SH-SY5Y (cell line): ENCODE results near the gene AGR2.

Source experiments
- GATA2 ChIP-seq: IDR thresholded peaks from 2 replicates; pipeline ENCODE4 v1.6.1; 2011; ENCODE audit warnings: mild to moderate bottlenecking, low read depth, low read length
- GATA3 ChIP-seq: IDR thresholded peaks from 2 replicates; pipeline ENCODE4 v1.6.1; 2011; ENCODE audit warnings: low read depth, mild to moderate bottlenecking, low read length, moderate library complexity

Gene AGR2

GRCh38 chr7:16818732-16819131, 13.9 kb upstream of the AGR2 start:
- no peak for TF ChIP-seq GATA2
- no peak for TF ChIP-seq GATA3

DNA sequence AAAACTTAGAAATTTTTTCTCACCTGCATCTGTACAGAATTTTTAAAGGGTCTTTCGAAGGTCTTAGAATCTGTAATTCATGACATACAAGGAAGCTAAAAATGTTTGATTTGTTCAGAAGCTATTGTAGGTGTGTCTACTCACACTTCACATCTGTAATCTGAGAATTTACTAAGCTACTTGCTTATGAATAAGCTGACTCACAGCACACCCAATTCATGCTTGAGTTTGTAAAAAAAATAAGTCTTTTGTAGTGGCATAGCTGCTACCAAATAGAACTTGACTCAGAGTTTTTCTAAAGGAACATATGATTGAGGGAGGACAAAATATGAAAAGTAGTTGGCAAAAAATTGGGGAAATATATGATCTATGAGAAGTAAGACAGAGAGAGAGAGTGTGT, 12.7 kb upstream of the AGR2 start:
- no peak for TF ChIP-seq GATA2
- TF ChIP-seq GATA3, result no peak

DNA sequence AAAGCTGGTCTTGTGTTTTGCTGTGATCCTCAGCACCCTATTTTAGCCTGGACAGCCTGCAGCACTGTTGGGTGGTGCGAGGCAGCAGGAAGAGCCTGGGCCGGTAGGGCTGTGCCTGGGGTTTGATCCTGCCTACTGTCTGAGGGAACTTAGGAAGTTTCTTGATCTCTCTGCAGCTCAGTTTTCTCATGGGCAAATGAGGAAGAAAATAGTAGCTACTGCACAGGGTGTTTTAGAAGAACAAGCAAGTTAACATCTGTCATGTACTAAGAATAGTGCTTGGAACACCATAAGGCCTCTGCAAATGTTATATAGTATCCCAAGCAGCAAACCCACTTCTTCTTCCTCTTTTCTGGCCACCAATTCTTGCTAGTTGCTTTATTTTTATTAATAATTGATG, 12.0 kb upstream of the AGR2 start:
- TF ChIP-seq GATA3, result no peak

GRCh38 chr7:16815001-16815400, 10.2 kb upstream of the AGR2 start:
- TF ChIP-seq GATA3, result no peak
- no peak for TF ChIP-seq GATA2

DNA sequence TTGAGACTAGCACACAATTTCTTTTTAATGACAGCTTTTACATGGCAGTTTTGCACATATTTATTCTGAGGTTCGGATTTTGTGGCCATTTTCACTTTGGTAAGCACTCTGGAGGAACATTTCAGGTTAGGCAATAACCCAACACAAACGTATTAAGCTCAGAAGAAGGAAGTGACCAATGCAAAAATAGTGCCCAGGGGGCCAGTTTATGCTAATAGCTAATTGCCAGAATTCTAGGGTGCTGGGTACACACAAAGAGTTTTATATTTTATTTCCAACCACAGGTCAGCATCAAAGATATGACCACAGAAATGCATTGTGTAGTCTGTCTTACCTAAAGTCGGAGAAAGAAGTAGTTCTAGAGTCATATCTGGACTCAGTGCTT, 8.4 kb upstream of the AGR2 start:
- TF ChIP-seq GATA3, result no peak
- TF ChIP-seq GATA2, result no peak

DNA sequence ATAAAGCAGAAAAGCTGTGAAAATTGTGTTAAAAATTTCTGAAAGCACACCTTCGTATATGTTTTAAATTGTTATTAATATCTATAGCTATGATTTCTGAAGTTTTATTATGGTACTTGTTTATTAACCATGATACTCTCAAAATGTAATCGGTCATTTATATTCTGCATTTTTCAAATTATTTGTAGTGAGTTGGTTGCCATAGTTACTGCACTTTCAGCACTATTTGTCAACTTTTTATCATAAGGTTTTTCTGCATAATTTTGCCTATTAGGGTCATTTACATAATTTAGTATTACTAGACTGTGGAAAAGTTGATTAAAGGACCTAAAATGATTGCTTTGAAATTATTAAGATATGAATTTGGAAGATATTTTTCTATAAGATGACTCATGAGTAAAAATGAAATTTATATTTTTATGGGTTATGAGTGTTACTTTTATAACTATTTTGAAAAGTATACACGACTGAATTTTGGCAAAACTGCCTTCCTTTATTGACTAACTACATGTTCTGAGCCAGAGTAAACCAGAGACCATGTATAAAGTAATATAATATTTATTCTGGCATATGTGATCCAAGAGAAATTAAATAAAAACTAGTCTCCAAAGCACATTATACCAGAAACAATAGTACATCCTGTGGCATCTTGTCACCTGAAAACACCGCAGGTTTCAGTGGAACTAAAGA, 7.9 kb upstream of the AGR2 start:
- TF ChIP-seq GATA2 (no peak), GATA3 (no peak)

GRCh38 chr7:16811551-16811950, 6.8 kb upstream of the AGR2 start:
- TF ChIP-seq GATA3 (no peak), GATA2 (no peak)

GRCh38 chr7:16810573-16810972, 5.8 kb upstream of the AGR2 start:
- TF ChIP-seq GATA2 (no peak), GATA3 (no peak)

DNA sequence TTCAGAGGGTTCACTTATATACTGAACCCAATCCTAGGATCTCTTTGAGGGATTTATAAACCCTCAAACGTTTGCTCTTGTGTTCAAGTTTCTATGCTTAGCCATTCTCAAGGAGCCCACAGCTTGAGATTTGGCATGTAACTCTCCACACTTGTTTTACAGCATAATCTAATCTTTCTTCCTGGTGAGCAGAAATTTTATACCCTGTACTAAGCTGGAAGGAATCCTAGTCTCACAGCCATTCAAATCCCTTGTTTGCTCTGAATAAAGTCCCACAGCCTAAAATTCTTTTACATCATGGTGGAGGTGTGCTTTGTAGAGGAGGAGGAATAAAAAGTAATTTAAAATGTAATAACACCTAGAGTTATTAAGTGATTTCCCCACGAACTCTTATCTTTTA, 5.3 kb upstream of the AGR2 start:
- TF ChIP-seq GATA3, result no peak
- TF ChIP-seq GATA2, result no peak

- TF ChIP-seq GATA3 (no peak), GATA2 (no peak)
Measured at GRCh38 chr7:16805441-16805840, 642 bp upstream of the AGR2 start.

DNA sequence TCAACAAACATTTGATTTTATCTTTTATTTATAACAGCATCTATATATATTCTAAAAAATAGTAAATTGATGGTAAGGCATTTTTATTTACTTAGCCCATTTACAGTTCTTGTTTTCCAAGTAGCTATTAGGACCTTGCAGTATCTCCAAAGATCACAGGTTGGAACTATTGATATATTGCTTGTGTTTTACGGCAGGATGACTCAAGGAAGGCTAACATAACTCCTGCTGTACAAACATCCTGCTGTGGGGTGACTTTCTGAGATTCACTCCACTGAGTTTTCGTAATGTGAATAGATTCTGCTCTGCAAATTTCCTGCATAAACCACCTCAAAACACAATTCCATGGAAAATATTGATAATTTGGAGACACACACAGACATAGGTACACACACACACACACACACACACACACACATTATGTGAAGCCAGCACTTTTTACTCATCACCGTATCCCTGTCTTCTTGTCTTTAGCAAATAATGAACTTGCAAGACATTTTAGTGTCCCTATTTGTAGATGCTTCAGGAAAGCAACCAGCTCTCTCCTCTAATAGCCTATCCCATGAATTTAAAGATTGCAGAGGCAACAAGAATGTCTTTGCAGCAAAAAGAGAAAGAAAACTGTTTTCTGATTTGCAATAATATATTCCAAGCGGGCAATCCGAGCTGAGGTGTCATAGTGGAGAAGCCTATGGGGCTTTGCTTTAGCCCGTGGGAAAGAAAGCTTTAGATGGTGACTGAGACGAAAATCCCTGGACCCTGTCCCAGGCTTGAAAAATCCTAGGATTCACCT, 722 bp downstream of the AGR2 start:
- TF ChIP-seq GATA3 (no peak), GATA2 (no peak)

- TF ChIP-seq GATA3, result no peak
- TF ChIP-seq GATA2, result no peak
Measured at GRCh38 chr7:16803125-16803524, 1.7 kb downstream of the AGR2 start.

DNA sequence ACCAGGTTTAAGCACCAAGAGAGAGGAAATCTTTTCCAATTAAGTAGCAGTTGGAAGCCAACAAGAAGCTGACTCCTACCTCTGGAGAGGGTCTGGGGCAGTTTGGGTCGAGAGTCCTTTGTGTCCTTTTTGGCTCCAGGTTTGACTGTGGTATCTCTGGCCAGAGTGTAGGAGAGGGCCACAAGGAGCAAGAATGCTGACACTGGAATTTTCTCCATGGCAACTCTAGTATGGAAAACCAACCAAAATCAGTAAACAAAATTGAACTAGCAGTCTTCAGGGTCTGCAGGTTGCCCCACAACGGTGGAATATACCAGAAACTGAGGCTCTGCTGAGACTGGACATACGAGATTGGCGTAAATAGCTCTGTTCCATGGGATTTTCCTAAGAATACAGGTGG, 3.2 kb downstream of the AGR2 start:
- TF ChIP-seq GATA3, result no peak
- no peak for TF ChIP-seq GATA2

DNA sequence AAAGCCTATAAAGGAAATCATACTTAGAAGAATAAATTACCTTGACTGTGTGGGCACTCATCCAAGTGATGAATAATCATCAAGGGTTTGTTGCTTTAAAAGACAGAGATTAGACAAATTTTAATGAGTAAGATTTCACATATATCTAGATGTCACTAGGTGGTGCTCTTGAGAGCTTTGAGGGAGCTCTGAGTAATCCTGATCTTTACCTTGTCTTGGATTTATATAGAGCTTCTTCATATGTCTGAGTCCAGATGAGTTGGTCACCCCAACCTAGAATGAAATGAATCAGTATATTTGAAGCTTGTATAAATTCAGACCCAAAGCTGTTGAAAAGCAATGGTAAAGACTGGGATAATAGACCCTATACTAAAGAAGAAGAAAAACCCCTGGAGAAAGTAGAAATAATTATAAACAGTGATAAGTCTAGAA, 3.7 kb downstream of the AGR2 start:
- TF ChIP-seq GATA2, result no peak
- TF ChIP-seq GATA3, result no peak

- TF ChIP-seq GATA3, result no peak
- TF ChIP-seq GATA2, result no peak
Measured at GRCh38 chr7:16795624-16796023, 9.2 kb downstream of the AGR2 start.
